Muscle layer of colon (tissue), 2 donors: ENCODE results near the gene L3HYPDH.

Source experiments
- H3K27ac ChIP-seq: one replicate; pipeline ENCODE4 v1.7.0; 2013; ENCODE audit warnings: low read depth, mild to moderate bottlenecking, low read length, moderate library complexity
- H3K27me3 ChIP-seq, 2 donors: one replicate each; pipeline ENCODE4 v1.7.0; 2013; ENCODE audit warnings: low read length in 2 of 2, mild to moderate bottlenecking in 2 of 2; ENCODE audit not compliant: insufficient read depth in 2 of 2, control insufficient read depth in 1 of 2
- H3K36me3 ChIP-seq: one replicate; pipeline ENCODE4 v1.7.0; 2013; ENCODE audit warnings: mild to moderate bottlenecking, low read length; ENCODE audit not compliant: insufficient read depth
- H3K4me1 ChIP-seq: one replicate; pipeline ENCODE4 v1.7.0; 2013; ENCODE audit warnings: mild to moderate bottlenecking, low read length; ENCODE audit not compliant: insufficient read depth
- H3K4me3 ChIP-seq, 2 donors: one replicate each; pipeline ENCODE4 v1.7.0; 2013; ENCODE audit warnings: low read length in 2 of 2, low read depth in 1 of 2, mild to moderate bottlenecking in 1 of 2, moderate library complexity in 1 of 2
- H3K9ac ChIP-seq: one replicate; pipeline ENCODE4 v1.7.0; 2013; ENCODE audit warnings: low read length
- H3K9me3 ChIP-seq: one replicate; pipeline ENCODE4 v1.7.0; 2013; ENCODE audit warnings: mild to moderate bottlenecking, low read length
- donor health status: abdominal sarcoma.
- donor health status: Adenocarcinoma of cecum.

L3HYPDH gene

DNA sequence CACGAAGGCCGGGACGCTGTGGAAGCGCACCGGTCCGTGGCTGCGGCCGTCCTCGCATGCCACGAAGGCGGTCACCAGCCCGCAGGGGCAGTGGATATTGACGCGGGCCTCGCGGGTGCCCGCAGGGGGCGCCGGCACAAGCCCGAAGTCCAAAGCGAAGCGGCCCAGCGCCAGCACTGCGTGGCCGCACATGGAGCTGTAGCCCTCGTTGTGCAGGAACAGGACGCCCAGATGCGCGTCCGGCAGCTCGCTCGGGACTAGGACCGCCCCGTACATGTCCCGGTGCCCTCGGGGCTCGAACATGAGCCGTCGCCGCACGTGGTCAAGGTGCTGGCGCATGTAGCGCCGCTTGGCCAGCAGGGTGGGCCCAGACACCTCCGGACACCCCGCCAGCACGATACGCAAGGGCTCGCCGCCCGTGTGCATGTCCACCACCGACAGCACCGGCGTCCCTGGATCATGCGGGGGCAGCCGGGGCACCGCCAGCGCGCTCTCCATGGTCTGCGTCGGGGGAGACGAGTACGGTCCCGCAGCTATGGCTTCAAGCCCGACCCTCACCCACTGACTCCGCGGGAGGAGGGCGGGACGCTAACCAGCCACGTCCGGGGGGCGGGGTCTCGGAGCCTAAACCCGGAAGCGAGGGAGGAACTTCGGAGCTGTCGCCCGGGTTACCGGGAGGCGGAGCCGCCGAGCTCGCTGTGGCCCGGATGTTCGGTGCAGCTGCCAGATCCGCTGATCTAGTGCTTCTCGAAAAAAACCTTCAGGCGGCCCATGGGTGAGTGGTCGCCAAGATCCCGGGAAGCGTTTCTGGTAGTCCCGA, at the start of gene L3HYPDH, which contains the start of gene JKAMP:
TSS of gene L3HYPDH (minus strand) at position 590 of the 820 bp plus-strand sequence. CDS start at position 498, 92 bp downstream.
TSS of gene JKAMP (plus strand) at position 699 of the 820 bp plus-strand sequence. CDS start at position 772, 73 bp downstream.
- H3K27ac ChIP-seq: peak within 1 kb of the TSS; percentile 85
- peak within 1 kb of the TSS; percentile 85 to 96 for H3K4me3 ChIP-seq
- peaks cover 6% of the 10 kb centered on the region for H3K36me3 ChIP-seq
- H3K9ac ChIP-seq: peak within 1 kb of the TSS; percentile 76
- H3K9me3 ChIP-seq: no peaks in the 10 kb centered on the region
- no peaks in the 10 kb centered on the region for H3K27me3 ChIP-seq
- peaks cover 44% of the 10 kb centered on the region for H3K4me1 ChIP-seq

DNA sequence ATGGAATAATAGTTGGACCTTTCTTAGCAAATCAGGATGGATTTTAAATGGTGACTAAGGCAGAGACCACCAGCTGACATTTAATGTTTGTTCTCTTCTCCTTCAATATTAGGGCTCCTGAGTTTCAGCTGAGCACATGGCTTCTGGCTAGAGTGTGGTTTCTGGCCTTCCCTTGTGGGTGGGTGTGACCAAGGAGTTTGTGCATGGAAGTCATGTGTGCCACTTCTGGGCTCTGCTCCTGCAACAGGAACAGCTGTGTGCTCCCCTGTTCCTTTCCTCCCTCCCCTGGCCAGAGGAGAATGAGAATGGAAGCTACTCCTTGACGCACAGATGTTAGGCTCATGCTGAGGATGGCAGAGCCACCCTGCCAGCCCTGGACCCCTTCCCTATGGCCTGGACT, 48.2 kb upstream of the L3HYPDH start:
- no peak overlapping the region for H3K27ac ChIP-seq
- H3K9me3 ChIP-seq: no peaks in the 10 kb centered on the region
- H3K4me3 ChIP-seq: no peak overlapping the region
- H3K4me1 ChIP-seq: no peaks in the 10 kb centered on the region
- no peak overlapping the region for H3K9ac ChIP-seq
- H3K36me3 ChIP-seq: no peaks in the 10 kb centered on the region
- no peaks in the 10 kb centered on the region for H3K27me3 ChIP-seq

DNA sequence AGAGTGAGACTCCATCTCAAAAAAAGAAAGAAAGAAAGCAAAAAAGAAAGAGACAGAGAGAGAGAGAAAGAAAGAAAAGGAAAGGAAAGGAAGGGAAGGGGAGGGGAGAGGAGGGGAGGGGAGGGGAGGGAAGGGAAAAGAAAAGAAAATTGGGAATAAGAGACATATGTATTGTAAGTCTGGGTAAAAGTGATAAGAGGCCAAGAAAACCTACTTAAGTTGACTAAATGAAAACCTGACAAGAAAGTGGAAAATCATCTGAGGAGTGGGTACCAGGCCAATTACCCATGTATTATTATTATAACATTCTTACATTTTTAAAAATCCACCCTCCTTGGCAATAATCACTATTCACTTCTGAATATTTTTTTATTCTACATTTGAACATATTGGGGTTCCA, 46.1 kb upstream of the L3HYPDH start:
- no peaks in the 10 kb centered on the region for H3K27me3 ChIP-seq
- no peak overlapping the region for H3K27ac ChIP-seq
- no peaks in the 10 kb centered on the region for H3K9me3 ChIP-seq
- no peak overlapping the region for H3K9ac ChIP-seq
- no peak overlapping the region for H3K4me3 ChIP-seq
- no peaks in the 10 kb centered on the region for H3K36me3 ChIP-seq
- H3K4me1 ChIP-seq: no peaks in the 10 kb centered on the region

DNA sequence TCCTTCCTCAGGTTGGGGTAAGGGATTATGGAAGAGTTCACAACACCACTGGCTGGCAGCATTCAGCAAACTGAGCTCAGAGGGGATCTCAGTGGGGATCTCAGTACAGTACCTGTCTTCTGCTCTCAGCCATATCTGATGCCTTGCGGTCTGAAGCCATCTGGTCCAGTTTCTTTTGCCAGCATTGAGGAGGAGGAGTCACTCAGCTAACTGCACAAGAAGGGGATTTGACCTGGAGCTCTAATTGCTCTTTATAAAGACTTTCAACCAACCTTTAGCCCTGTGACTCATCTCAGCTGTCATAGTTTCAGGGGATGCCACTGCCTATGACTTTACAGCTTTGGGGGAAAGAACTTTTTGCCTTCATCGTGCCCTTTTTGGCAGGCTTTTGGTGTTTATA, 45.0 kb upstream of the L3HYPDH start:
- H3K4me1 ChIP-seq: no peaks in the 10 kb centered on the region
- no peaks in the 10 kb centered on the region for H3K36me3 ChIP-seq
- no peak overlapping the region for H3K4me3 ChIP-seq
- no peak overlapping the region for H3K9ac ChIP-seq
- no peaks in the 10 kb centered on the region for H3K9me3 ChIP-seq
- no peak overlapping the region for H3K27ac ChIP-seq
- no peaks in the 10 kb centered on the region for H3K27me3 ChIP-seq

DNA sequence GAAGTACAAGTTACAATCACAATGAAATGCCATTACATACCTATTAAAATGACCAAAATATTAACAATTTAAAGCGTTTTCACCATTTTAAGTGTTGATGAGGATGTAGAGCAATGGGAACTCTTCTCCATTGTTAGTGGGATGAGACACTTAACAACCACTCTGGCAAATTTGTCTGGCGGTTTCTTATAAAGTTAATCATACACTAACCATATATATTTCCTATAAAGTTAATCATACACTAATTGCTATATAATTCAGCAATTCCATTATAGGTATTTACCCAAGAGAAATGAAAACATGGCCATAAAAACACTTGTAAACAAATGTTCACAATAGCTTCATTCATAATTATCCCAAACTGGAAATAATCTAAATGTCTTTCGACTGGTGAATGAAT, 36.0 kb upstream of the L3HYPDH start:
- Histone ChIP-seq H3K36me3 (no peaks in the 10 kb centered on the region), H3K4me3 (no peak overlapping the region), H3K4me1 (no peaks in the 10 kb centered on the region), H3K9me3 (no peaks in the 10 kb centered on the region), H3K9ac (no peak overlapping the region), H3K27me3 (no peaks in the 10 kb centered on the region), H3K27ac (no peak overlapping the region)

DNA sequence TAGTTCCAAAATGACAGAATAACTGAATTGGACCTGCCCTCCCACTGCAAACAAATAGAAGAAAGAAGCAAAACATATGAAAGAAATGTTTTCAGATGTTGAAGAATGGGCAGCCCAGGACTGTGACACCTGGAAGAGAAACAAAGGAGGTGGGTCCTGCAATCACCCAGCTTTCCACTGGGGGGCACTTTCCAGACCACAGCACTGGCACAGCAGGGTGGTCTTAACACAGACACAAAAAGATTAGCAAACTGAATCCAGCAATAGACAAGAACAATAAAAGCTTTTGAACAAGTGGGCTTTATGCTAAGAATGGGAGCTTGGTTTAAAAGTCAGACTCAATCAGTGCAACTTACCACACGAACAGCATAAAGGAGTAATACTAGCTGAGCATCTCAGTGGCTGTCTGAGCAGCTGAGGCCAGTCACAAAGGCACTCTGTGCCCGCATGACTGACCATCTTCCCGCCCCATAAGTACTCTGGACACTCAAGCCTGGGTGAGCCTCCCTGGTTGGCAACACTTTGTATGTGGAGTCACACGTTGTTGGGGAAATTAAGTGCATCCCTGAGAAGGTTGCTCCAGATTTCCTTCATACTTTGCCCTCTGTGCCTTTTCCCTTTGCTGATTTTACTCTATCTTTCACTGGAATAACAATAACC, 27.8 kb upstream of the L3HYPDH start:
- Histone ChIP-seq H3K27ac (no peak overlapping the region), H3K9me3 (no peaks in the 10 kb centered on the region), H3K9ac (no peak overlapping the region), H3K36me3 (no peaks in the 10 kb centered on the region), H3K4me3 (no peak overlapping the region), H3K4me1 (no peaks in the 10 kb centered on the region), H3K27me3 (no peaks in the 10 kb centered on the region)

DNA sequence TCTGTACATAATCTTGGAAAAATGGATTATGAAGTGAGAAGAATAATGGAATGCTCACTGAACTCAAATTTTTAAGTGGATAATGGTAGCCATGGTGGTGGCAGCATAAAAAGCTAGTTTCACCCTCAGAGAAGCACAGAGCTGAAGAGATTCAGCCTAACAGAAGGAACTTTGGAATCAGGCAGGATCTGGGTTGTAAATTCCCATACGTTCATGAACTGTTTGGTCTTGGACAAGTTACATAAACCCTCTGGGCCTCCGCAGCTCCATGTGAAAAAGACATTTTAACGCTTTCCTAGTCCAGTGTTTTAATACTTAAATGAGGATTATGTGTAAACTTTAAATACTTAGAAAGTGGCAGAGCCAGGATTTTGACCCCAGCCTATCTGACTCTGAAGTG, 26.8 kb upstream of the L3HYPDH start:
- H3K27ac ChIP-seq: no peak overlapping the region

DNA sequence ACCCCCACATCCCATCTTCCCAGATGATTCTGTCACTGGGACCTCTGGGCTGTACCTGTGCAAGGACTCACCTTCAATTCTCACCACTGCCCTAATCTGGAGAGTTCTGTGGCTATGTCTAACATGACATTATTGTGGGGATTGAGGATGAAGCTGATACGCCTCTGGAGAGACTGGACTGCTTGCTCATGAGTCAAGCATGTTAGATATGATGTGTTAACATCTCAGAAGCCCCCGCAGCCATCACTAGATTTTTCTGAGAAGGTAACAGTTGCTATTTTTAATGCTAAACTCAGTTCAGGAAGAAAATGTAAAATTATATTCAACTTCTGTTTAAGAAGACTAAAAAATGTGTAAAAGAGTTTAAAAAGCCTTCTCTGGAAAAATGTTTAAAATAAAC, 25.8 kb upstream of the L3HYPDH start:
- H3K36me3 ChIP-seq: no peaks in the 10 kb centered on the region
- no peaks in the 10 kb centered on the region for H3K9me3 ChIP-seq
- H3K9ac ChIP-seq: no peak overlapping the region
- no peak overlapping the region for H3K27ac ChIP-seq
- no peaks in the 10 kb centered on the region for H3K27me3 ChIP-seq
- H3K4me3 ChIP-seq: no peak overlapping the region
- H3K4me1 ChIP-seq: no peaks in the 10 kb centered on the region

More for the DNA sequence above, 26.8 kb upstream of the L3HYPDH start:
- no peak overlapping the region for H3K9ac ChIP-seq
- H3K4me3 ChIP-seq: no peak overlapping the region
- H3K36me3 ChIP-seq: no peaks in the 10 kb centered on the region
- no peaks in the 10 kb centered on the region for H3K27me3 ChIP-seq
- no peaks in the 10 kb centered on the region for H3K9me3 ChIP-seq
- no peaks in the 10 kb centered on the region for H3K4me1 ChIP-seq

DNA sequence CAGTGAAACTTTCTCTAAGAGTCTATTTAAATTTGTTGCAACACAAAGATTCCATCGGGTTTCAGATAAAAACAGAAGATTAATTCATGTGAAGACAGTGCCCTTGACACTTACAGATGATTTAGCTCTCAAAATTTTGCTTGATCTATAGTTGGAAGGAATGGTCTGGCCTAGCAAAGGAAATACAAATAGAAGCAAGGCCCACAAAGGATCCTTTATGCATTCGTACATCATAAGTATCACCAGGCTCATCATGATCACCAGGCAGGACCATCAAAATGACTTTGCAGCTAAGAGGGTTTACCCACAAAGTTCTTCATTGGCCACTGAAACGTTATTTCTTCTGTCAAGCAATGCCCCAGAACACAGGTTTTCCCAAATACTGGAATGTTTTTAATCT, 24.9 kb upstream of the L3HYPDH start:
- no peak overlapping the region for H3K4me3 ChIP-seq
- H3K27me3 ChIP-seq: no peaks in the 10 kb centered on the region
- H3K27ac ChIP-seq: no peak overlapping the region
- H3K36me3 ChIP-seq: peaks cover 6% of the 10 kb centered on the region
- no peak overlapping the region for H3K9ac ChIP-seq
- H3K9me3 ChIP-seq: no peaks in the 10 kb centered on the region
- no peaks in the 10 kb centered on the region for H3K4me1 ChIP-seq

DNA sequence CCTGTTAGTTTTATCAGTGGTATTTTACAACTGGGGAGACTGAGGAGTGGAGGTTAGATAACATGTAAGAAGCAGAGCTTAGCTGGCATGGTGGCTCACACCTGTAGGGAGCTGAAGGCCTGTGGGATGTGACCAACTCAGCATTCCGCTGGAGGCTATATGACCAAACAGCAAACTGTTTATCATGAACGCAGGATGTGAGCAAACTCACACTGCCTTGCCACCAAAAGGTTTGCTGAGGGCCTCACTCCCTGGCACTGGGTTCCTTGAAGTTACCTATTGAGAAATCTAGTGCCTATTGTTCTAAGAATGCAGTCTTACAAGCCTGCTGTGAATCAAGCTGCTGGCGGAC, 23.5 kb upstream of the L3HYPDH start:
- H3K4me1 ChIP-seq: no peaks in the 10 kb centered on the region
- H3K9ac ChIP-seq: no peak overlapping the region
- H3K4me3 ChIP-seq: no peak overlapping the region
- no peak overlapping the region for H3K27ac ChIP-seq
- H3K9me3 ChIP-seq: no peaks in the 10 kb centered on the region
- no peaks in the 10 kb centered on the region for H3K27me3 ChIP-seq
- peaks cover 10% of the 10 kb centered on the region for H3K36me3 ChIP-seq

DNA sequence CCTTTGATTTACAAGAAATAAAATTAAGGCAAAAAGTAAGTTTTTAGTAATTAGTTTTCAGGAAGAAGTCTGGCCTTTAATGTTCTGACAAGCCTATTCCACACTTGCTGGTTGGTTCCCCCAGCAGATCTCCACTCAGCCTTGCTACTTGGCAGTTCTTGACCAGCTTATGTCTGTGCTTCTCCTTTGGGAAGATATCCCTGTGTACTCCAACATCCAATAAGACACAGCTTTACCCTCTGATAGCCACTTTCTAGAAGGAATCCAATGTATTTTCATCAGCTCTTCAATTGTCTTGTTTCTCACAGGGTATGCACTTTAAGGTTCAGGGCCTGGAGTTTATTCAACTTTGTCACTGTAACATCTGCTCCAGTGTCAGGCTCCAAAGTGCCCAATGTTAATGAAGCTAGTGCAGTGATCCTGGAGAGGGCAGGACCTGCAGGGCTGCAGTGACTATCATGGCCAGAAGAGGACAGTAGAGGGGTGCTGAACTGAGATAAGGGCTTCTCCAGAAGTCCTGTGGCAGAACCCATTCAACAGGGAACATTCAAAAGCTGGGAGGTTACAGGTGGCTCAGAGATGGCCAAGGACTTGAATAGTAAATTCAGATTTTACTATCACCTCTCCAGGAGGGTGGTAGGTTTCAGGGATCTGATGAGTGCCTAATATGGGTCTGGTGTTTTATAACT, 23.0 kb upstream of the L3HYPDH start:
- H3K4me1 ChIP-seq: no peaks in the 10 kb centered on the region
- H3K27me3 ChIP-seq: no peaks in the 10 kb centered on the region
- H3K4me3 ChIP-seq: no peak overlapping the region
- no peaks in the 10 kb centered on the region for H3K9me3 ChIP-seq
- H3K27ac ChIP-seq: no peak overlapping the region
- H3K36me3 ChIP-seq: peaks cover 10% of the 10 kb centered on the region
- no peak overlapping the region for H3K9ac ChIP-seq
